Activated CD4-positive, CD25-positive, alpha-beta regulatory T cell treated with anti-CD3 and anti-CD28 coated beads, Interleukin-2, amount 50 U/mL, for 24 hours (primary cell): ENCODE measurements around the gene BAHD1.

ENCODE experiments used
- ATAC-seq, 2 donors: fragments of 150-1000 bp; cut with Tn5 transposase; one replicate each; pipeline ENCODE4 v1.10.0; 2021; ENCODE audit warnings: mild to moderate bottlenecking in 1 of 2, moderate library complexity in 1 of 2

Gene BAHD1

GRCh38 chr15:40424483-40425115, 16.2 kb upstream of the BAHD1 start:
- ATAC-seq, result no peak

- no peak for ATAC-seq
These were observed 15.1 kb upstream of the BAHD1 start for GRCh38 chr15:40425681-40426080.

- no peak for ATAC-seq
These were observed 13.6 kb upstream of the BAHD1 start for GRCh38 chr15:40427188-40427587.

- no peak for ATAC-seq
These were observed 12.6 kb upstream of the BAHD1 start for GRCh38 chr15:40428185-40428584.

- ATAC-seq, result no peak
These were observed 11.6 kb upstream of the BAHD1 start for GRCh38 chr15:40429068-40429710.

GRCh38 chr15:40430271-40430805, 10.4 kb upstream of the BAHD1 start:
- no peak for ATAC-seq

GRCh38 chr15:40435023-40435709, 5.6 kb upstream of the BAHD1 start:
- ATAC-seq, result no peak

GRCh38 chr15:40435710-40436089, 5.1 kb upstream of the BAHD1 start:
- no peak for ATAC-seq

- ATAC-seq, result no peak
These were observed 4.4 kb upstream of the BAHD1 start for GRCh38 chr15:40436116-40436891.

GRCh38 chr15:40436892-40437751, 3.6 kb upstream of the BAHD1 start:
- no peak for ATAC-seq

GRCh38 chr15:40437752-40438687, 2.7 kb upstream of the BAHD1 start:
- ATAC-seq, result no peak

GRCh38 chr15:40438712-40439111, 2.0 kb upstream of the BAHD1 start:
- ATAC-seq, result no peak

- ATAC-seq, result no peak
These were observed 1.2 kb upstream of the BAHD1 start for GRCh38 chr15:40439461-40439959.

- no peak for ATAC-seq
These were observed 602 bp upstream of the BAHD1 start for GRCh38 chr15:40439960-40440742.

GRCh38 chr15:40441565-40442531, 1.1 kb downstream of the BAHD1 start:
- no peak for ATAC-seq

GRCh38 chr15:40443255-40443654, 2.5 kb downstream of the BAHD1 start:
- ATAC-seq, result no peak

GRCh38 chr15:40443846-40444245, 3.1 kb downstream of the BAHD1 start:
- ATAC-seq, result no peak

GRCh38 chr15:40444736-40445135, 4.0 kb downstream of the BAHD1 start:
- ATAC-seq, result no peak
